Activated CD8-positive, alpha-beta T cell treated with anti-CD3 and anti-CD28 coated beads for 36 hours (primary cell): ENCODE data around the gene TXNL4A. TPM values are rescaled to one million over a fixed set of nuclear protein-coding genes. Genes with fewer than 3 reads are reported as not detected.

Experiments used
- ATAC-seq: fragments of 200-7000 bp; cut with Tn5 transposase; one replicate; pipeline ENCODE4 v1.10.0; 2021; ENCODE audit warnings: mild to moderate bottlenecking, moderate library complexity
- CTCF ChIA-PET: fragments of 350-600 bp; sonication (Branson Sonifier 250); formaldehyde crosslinking; loops from one replicate; lab custom pipeline; 2021; ENCODE audit warnings: antibody characterized with exemption; lab: Charles Lee
- POLR2A ChIA-PET: fragments of 350-600 bp; sonication (Branson Sonifier 250); formaldehyde crosslinking; loops from one replicate; lab custom pipeline; 2021; ENCODE audit warnings: antibody characterized with exemption; lab: Charles Lee
- DNase-seq: peaks from one replicate; pipeline ENCODE4 v3.0.0-alpha.2; 2020
- H3K27ac Mint-ChIP-seq: one replicate; pipeline ENCODE4 v1.8.0; 2021; ENCODE audit warnings: mild to moderate bottlenecking, mixed read lengths
- H3K27me3 Mint-ChIP-seq: one replicate; pipeline ENCODE4 v1.8.0; 2021; ENCODE audit warnings: mixed read lengths
- H3K36me3 Mint-ChIP-seq: one replicate; pipeline ENCODE4 v1.8.0; 2021; ENCODE audit warnings: low read depth, mixed read lengths
- H3K4me1 Mint-ChIP-seq: one replicate; pipeline ENCODE4 v1.8.0; 2021; ENCODE audit warnings: low read depth, mixed read lengths
- H3K4me3 Mint-ChIP-seq: one replicate; pipeline ENCODE4 v1.8.0; 2021; ENCODE audit warnings: mild to moderate bottlenecking, moderate library complexity, mixed read lengths
- H3K9me3 Mint-ChIP-seq: one replicate; pipeline ENCODE4 v1.8.0; 2021; ENCODE audit warnings: mixed read lengths
- CTCF ChIP-seq: fragments of 200-600 bp; IDR thresholded peaks from one replicate; pipeline ENCODE4 v1.8.0; 2022; ENCODE audit warnings: antibody characterized with exemption, mild to moderate bottlenecking
- intact Hi-C: fragments of 100-400 bp; cut with micrococcal nuclease; formaldehyde crosslinking; loops from one replicate; pipeline ENCODE4 v1.10.0; 2022
- total RNA-seq, 2 experiments: library from RNA; stranded (reverse); gene quantifications; one replicate each; pipeline ENCODE4 v1.2.3, GENCODE V29; 2021

TXNL4A gene
- total RNA-seq, 2 experiments from 2014 or later = 172 to 189 TPM

GRCh38 chr18:79953971-79954651 lies 34.3 kb downstream of the TXNL4A start:
- peak; percentile 25 for ATAC-seq
- no peak overlapping the region for H3K27ac Mint-ChIP-seq
- CTCF ChIA-PET = interaction anchor here (1.0 to 1.1 kb wide), 2 partner anchors 12 to 203 kb away, joined by 3 read pairs; no protein-coding TSS in a partner anchor

DNA sequence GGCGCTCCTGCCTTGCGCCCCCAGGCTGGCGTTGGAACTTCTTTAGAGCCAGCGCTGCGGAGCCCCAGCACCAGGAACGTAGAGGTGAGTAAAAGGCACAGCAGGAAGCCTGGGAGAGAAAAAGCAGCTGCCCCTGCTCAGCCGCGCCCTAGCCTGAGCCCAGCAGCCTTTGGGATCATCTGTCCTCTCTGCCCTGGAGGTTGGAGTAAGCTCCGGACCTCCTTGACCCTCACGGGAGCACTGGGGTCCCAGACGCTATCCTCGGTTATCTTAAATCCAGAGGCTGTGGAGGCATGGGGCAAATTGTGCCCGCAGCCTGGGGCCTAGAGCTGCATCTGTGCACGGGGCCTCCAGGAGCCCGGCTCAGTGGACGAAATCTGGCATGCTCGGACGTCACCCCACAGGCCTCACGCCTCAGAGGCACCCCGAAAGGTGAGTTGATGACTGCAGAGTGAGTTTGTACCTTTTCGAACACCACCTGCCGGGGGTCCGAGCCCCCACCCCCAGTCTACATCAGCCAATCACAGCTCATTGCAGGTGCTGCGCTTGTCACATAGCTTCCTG lies 35.3 kb downstream of the TXNL4A start:
- POLR2A ChIA-PET = interaction anchor here (1.3 kb wide), 1 partner anchor 35 kb away, joined by 3 read pairs; no protein-coding TSS in a partner anchor
- H3K36me3 Mint-ChIP-seq = peaks cover 11% of the 10 kb centered on the region
- H3K27ac Mint-ChIP-seq = no peak overlapping the region
- DNase-seq (no peak), ATAC-seq (no peak)
- intact Hi-C loops = no loop called here
- H3K9me3 Mint-ChIP-seq = no peaks in the 10 kb centered on the region
- CTCF ChIA-PET = interaction anchor here (1.1 kb wide), 1 partner anchor 13 kb away, joined by 3 read pairs; no protein-coding TSS in a partner anchor
- H3K4me3 Mint-ChIP-seq = no peak overlapping the region
- no peaks in the 10 kb centered on the region for H3K27me3 Mint-ChIP-seq
- peaks cover 23% of the 10 kb centered on the region for H3K4me1 Mint-ChIP-seq
- TF ChIP-seq CTCF = no peak

More at GRCh38 chr18:79953971-79954651, 34.3 kb downstream of the TXNL4A start:
- peak; percentile 67 for DNase-seq
- intact Hi-C loops = no loop called here
- Mint-ChIP-seq H3K27me3 (no peaks in the 10 kb centered on the region), H3K36me3 (peaks cover 6% of the 10 kb centered on the region), H3K9me3 (no peaks in the 10 kb centered on the region), H3K4me1 (peaks cover 18% of the 10 kb centered on the region), H3K4me3 (no peak overlapping the region)
- POLR2A ChIA-PET = interaction anchor here (1.3 to 1.8 kb wide), 2 partner anchors 9 to 34 kb away, joined by 3 to 6 read pairs; no protein-coding TSS in a partner anchor
- TF ChIP-seq CTCF = no peak

- CTCF ChIA-PET = interaction anchor here (1.3 to 2.0 kb wide), 3 partner anchors 11 to 37 kb away, joined by 3 to 6 read pairs (median 4); no protein-coding TSS in a partner anchor
- POLR2A ChIA-PET = interaction anchor here (1.1 to 2.0 kb wide), 3 partner anchors 9 to 35 kb away, joined by 3 to 7 read pairs (median 4); no protein-coding TSS in a partner anchor
- no peak for ATAC-seq
These were observed 35.8 kb downstream of the TXNL4A start for GRCh38 chr18:79952456-79952995.

DNA sequence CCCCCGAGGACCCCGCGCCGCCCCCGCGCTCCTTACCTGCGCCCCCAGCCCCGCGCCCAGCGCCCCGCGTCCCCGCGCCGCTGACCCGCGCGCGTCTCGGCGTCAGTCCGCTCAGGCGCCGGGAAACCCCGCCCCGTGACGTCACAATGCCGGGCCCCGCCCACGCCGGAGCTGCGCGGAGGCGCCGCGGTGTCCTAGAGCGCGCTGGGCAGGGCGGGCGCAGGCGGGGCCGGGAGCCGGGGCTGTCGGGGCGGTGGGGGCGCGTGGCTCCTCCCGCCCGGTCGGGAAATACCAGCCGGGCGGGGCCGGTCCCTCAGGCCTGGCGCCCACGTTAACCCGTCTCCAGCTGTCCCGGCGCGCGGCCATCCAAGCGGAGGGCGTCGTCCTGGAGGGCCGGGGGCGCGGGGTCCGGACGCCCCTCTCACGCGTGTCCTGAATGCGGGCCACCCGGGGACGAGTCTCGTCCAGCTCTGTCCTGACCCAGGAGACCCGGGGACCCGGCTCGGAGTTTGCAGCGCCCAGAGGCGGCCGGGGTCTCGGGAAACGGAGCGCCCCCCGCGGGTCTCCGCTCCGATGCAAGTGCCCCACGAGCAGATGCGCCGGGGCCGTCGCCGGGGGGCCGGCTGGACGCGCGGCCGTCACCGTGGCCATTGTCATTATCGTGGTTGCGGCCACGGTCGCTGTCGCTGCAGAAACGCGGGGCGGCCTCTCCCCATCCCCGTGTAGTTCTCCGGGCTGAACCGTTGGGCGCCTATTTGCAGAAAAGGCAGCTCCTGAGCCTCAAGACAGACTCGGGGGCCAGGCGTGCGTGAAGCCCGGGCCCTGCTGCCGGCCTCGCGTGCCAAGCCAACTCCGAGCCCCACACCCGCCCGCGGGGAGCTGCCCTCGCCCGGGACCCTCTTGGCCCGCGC lies 36.6 kb downstream of the TXNL4A start, which contains the start of gene SLC66A2:
TSS of gene SLC66A2 (minus strand) at position 109 of the 911 bp plus-strand sequence. CDS start 727 bp downstream, outside the sequence.
- no peaks in the 10 kb centered on the region for H3K9me3 Mint-ChIP-seq
- POLR2A ChIA-PET = interaction anchor here (0.8 to 2.2 kb wide), 4 partner anchors 10 to 35 kb away, joined by 3 to 7 read pairs (median 5); no protein-coding TSS in a partner anchor
- intact Hi-C loops = no loop called here

More at GRCh38 chr18:79952456-79952995, 35.8 kb downstream of the TXNL4A start:
- H3K27me3 Mint-ChIP-seq = no peaks in the 10 kb centered on the region
- H3K9me3 Mint-ChIP-seq = no peaks in the 10 kb centered on the region
- TF ChIP-seq CTCF = no peak
- H3K4me3 Mint-ChIP-seq = no peak overlapping the region
- DNase-seq = no peak
- no peak overlapping the region for H3K27ac Mint-ChIP-seq
- H3K4me1 Mint-ChIP-seq = peaks cover 25% of the 10 kb centered on the region
- H3K36me3 Mint-ChIP-seq = peaks cover 11% of the 10 kb centered on the region
- intact Hi-C loops = no loop called here

More for the DNA sequence above, 36.6 kb downstream of the TXNL4A start, which contains the start of gene SLC66A2:
- H3K27ac Mint-ChIP-seq = peak within 1 kb of the TSS; percentile 66
- no peaks in the 10 kb centered on the region for H3K27me3 Mint-ChIP-seq
- peaks cover 11% of the 10 kb centered on the region for H3K36me3 Mint-ChIP-seq
- TF ChIP-seq CTCF = no peak
- CTCF ChIA-PET = interaction anchor here (1.1 to 2.0 kb wide), 4 partner anchors 12 to 83 kb away, joined by 3 to 6 read pairs (median 4); partner anchors contain the start of gene RBFA
- peak within 1 kb of the TSS; percentile 73 for H3K4me3 Mint-ChIP-seq
- DNase-seq (peak; percentile 93), ATAC-seq (peak; percentile 89)
- H3K4me1 Mint-ChIP-seq = peaks cover 28% of the 10 kb centered on the region
